Heart right ventricle (tissue), 16 donors: Measurements from ENCODE around the gene TTC32. TPM values are rescaled to one million over a fixed set of nuclear protein-coding genes. Genes with fewer than 3 reads are reported as not detected.

Experiments
- ATAC-seq, 8 donors: fragments of 200-7000 bp; cut with Tn5 transposase; one replicate each; pipeline ENCODE4 v1.9.1; 2020; ENCODE audit warnings: mild to moderate bottlenecking in 8 of 8, moderate library complexity in 8 of 8, moderate number of reproducible peaks in 1 of 8
- DNase-seq, 2 donors: peaks; one replicate each; pipeline ENCODE4 v3.0.0-alpha.2; 2020
- H3K27ac ChIP-seq, 10 donors: fragments of 200-600 bp; sonication (generic) in 2 of 10; one replicate each; pipeline versions ENCODE4 v1.5.0 to v1.8.0; 2020 to 2022; ENCODE audit warnings: mild to moderate bottlenecking in 3 of 10
- H3K27me3 ChIP-seq, 7 donors: fragments of 200-600 bp; one replicate each; pipeline ENCODE4 v1.8.0; 2021 to 2022; ENCODE audit warnings: mild to moderate bottlenecking in 2 of 7
- H3K36me3 ChIP-seq, 9 donors: fragments of 200-600 bp; sonication (generic) in 1 of 9; one replicate each; pipeline versions ENCODE4 v1.5.0 to v1.8.0; 2020 to 2022; ENCODE audit warnings: mild to moderate bottlenecking in 2 of 9
- H3K4me1 ChIP-seq, 9 donors: fragments of 200-600 bp; sonication (generic) in 1 of 9; one replicate each; pipeline versions ENCODE4 v1.5.0 to v1.8.0; 2020 to 2022; ENCODE audit warnings: mild to moderate bottlenecking in 4 of 9
- H3K4me3 ChIP-seq, 10 donors: fragments of 200-600 bp; sonication (generic) in 2 of 10; one replicate each; pipeline versions ENCODE4 v1.5.0 to v1.8.0; 2020 to 2022; ENCODE audit warnings: mild to moderate bottlenecking in 7 of 10, moderate library complexity in 2 of 10
- H3K9me3 ChIP-seq, 11 donors: fragments of 200-600 bp in 10 of 11; sonication (generic) in 2 of 11; one replicate each; pipeline versions ENCODE4 v1.5.0 to v1.8.0; 2013 to 2022; ENCODE audit warnings: mild to moderate bottlenecking in 2 of 11, control low read depth in 1 of 11, moderate library complexity in 1 of 11
- CTCF ChIP-seq, 9 donors: fragments of 200-600 bp; sonication (generic) in 2 of 9; IDR thresholded peaks; one replicate each; pipeline versions ENCODE4 v1.5.0 to v1.8.0; 2021 to 2022; ENCODE audit warnings: antibody characterized with exemption in 9 of 9, mild to moderate bottlenecking in 5 of 9, moderate library complexity in 1 of 9
- WGBS, 2 donors: extraction: QIAGEN DNeasy Blood & Tissue Kit; methylation state at CpG; one replicate each; pipeline ENCODE4 v1.1.7; 2013; ENCODE audit warnings: inconsistent platforms in 1 of 2; 5-methylcytosine and 5-hydroxymethylcytosine counted together
- intact Hi-C, 10 donors: fragments of 100-400 bp; cut with DNase I; formaldehyde crosslinking; loops; one replicate each; pipeline versions ENCODE4 v1.11.1 to v1.14.2; 2022
- polyA plus RNA-seq, 2 donors: library from polyadenylated mRNA; stranded (reverse); fragments of 200-250 nt; gene quantifications; one replicate each; pipeline ENCODE4 v1.2.3, GENCODE V29; 2013
- total RNA-seq, 10 donors: library from RNA; stranded (reverse); fragmentation: NEBNext Ultra II Directional in 3 of 10; extraction: Animal tissue kit (Norgen Biotek cat#: 25700) in 3 of 10; gene quantifications; one replicate each; pipeline versions ENCODE4 v1.2.1 to v1.2.4, GENCODE V29; 2021 to 2023
- donor health status: Arrhythmogenic right ventricular cardiomyopathy.
- donor health status: ischemic (EF 13 %, LVEDD 7.1; RV severe dilation, severe dysfunction).
- donor health status: healthy with polysubstance abuse.
- donor health status: DM: no; HTN: yes; CAD: no.
- donor health status: DM: no; HTN: no; CAD: no.
- donor health status: ischemic (EF 25% LVEDD 6.9; RV normal size, moderate dysfunction).
- donor health status: ischemic (EF 25% LVEDD 5.7; RV mildly dilated, moderate dysfunction).
- donor health status: healthy.
- donor health status: DM: yes; HTN: yes; CAD: no.
- donor health status: Ischemic cardiomyopathy.
- donor health status: ischemic (EF 35%, LVEDD 5.7; RV mildly dilated, moderate dysfunction).
- donor health status: nonischemic (EF 11% LVEDD 7.7; RV severe dilation, severe dysfunction).
- donor health status: DM: yes; HTN: yes; CAD: no.
- donor health status: PGD.
- donor health status: ischemic (EF 29% LVEDD 5.4; RV normal size, mild dysfunction).
- donor health status: nonischemic (EF 23%, LVEDD 6.1; RV moderate dilation, normal function).

TTC32 gene
- total and polyA plus RNA-seq, 12 donors, result 3.4 to 27.7 (median 6.4) TPM

- ATAC-seq, result no peak
- no peak for TF ChIP-seq CTCF (IDR thresholded peaks at IDR 0.05)
- Histone ChIP-seq H3K27me3 (no peaks in the 10 kb centered on the region), H3K27ac (no peak overlapping the region), H3K4me3 (no peak overlapping the region), H3K4me1 (peaks cover 0 to 14% (median 0%) of the 10 kb centered on the region in 9 donors), H3K9me3 (no peaks in the 10 kb centered on the region), H3K36me3 (no peaks in the 10 kb centered on the region)
- 66 to 73% methylated on average over 7 of the region's 7 CpGs for WGBS, 2 donors
- intact Hi-C loops, result no loop called here
- no peak for DNase-seq
Measured at GRCh38 chr2:19885791-19886190, 16.0 kb downstream of the TTC32 start.

- no peaks in the 10 kb centered on the region for H3K9me3 ChIP-seq
- no peaks in the 10 kb centered on the region for H3K27me3 ChIP-seq
- intact Hi-C loops, result no loop called here
- ATAC-seq, result no peak
- no peak overlapping the region for H3K27ac ChIP-seq
- no peak for TF ChIP-seq CTCF (IDR thresholded peaks at IDR 0.05)
- H3K36me3 ChIP-seq, result no peaks in the 10 kb centered on the region
- no peak for DNase-seq
- H3K4me3 ChIP-seq, result no peak overlapping the region
- peaks cover 0 to 5% (median 0%) of the 10 kb centered on the region in 9 donors for H3K4me1 ChIP-seq
- WGBS, 2 donors, result 91 to 98% methylated on average over 8 of the region's 8 CpGs
Measured at GRCh38 chr2:19883971-19884720, 17.6 kb downstream of the TTC32 start.

GRCh38 chr2:19883486-19883885 lies 18.3 kb downstream of the TTC32 start:
- Histone ChIP-seq H3K27me3 (no peaks in the 10 kb centered on the region), H3K9me3 (no peaks in the 10 kb centered on the region), H3K4me3 (no peak overlapping the region), H3K4me1 (no peaks in the 10 kb centered on the region), H3K36me3 (no peaks in the 10 kb centered on the region), H3K27ac (no peak overlapping the region)
- intact Hi-C loops, result no loop called here
- WGBS, 2 donors, result 46 to 47% methylated on average over 2 of the region's 2 CpGs
- no peak for TF ChIP-seq CTCF (IDR thresholded peaks at IDR 0.05)
- ATAC-seq (no peak), DNase-seq (no peak)

GRCh38 chr2:19882286-19882685 lies 19.5 kb downstream of the TTC32 start:
- no peak overlapping the region for H3K27ac ChIP-seq
- 92 to 94% methylated on average over 2 of the region's 2 CpGs for WGBS, 2 donors
- intact Hi-C loops, result no loop called here
- TF ChIP-seq CTCF (IDR thresholded peaks at IDR 0.05), result no peak
- no peak for DNase-seq
- H3K27me3 ChIP-seq, result no peaks in the 10 kb centered on the region
- no peaks in the 10 kb centered on the region for H3K36me3 ChIP-seq
- no peak for ATAC-seq
- no peaks in the 10 kb centered on the region for H3K9me3 ChIP-seq
- no peaks in the 10 kb centered on the region for H3K4me1 ChIP-seq
- no peak overlapping the region for H3K4me3 ChIP-seq
